Measurements from ENCODE around the gene FATE1.

FATE1 gene

DNA sequence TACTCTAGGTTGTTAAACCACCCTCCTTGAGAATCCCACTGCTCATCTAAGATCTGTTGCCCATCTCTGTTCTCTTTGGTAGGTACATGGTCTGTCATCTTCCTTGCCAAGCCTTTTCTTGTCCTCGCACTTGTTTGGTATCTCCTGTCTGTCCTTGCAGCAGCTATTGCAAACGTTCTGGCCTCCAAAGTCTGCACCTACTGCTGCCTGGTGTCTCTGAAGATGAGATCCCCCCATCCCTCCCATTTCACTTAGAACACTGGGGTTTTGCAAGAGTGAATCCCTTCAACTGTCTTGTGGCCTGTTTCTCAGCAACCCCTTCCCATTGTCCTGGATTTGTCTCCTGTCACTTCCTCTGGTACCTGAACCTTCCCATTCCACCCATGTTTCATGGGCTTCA lies 19.4 kb downstream of the FATE1 start:
- TF ChIP-seq CREB1 (IDR thresholded peaks at IDR 0.05; ENCODE audit: low read depth) (no peak), TAF1 (IDR thresholded peaks at IDR 0.05; ENCODE audit: low read depth) (no peak), TCF12 (IDR thresholded peaks at IDR 0.05; ENCODE audit: low read depth) (no peak)
- TF ChIP-seq, protein P1, sequence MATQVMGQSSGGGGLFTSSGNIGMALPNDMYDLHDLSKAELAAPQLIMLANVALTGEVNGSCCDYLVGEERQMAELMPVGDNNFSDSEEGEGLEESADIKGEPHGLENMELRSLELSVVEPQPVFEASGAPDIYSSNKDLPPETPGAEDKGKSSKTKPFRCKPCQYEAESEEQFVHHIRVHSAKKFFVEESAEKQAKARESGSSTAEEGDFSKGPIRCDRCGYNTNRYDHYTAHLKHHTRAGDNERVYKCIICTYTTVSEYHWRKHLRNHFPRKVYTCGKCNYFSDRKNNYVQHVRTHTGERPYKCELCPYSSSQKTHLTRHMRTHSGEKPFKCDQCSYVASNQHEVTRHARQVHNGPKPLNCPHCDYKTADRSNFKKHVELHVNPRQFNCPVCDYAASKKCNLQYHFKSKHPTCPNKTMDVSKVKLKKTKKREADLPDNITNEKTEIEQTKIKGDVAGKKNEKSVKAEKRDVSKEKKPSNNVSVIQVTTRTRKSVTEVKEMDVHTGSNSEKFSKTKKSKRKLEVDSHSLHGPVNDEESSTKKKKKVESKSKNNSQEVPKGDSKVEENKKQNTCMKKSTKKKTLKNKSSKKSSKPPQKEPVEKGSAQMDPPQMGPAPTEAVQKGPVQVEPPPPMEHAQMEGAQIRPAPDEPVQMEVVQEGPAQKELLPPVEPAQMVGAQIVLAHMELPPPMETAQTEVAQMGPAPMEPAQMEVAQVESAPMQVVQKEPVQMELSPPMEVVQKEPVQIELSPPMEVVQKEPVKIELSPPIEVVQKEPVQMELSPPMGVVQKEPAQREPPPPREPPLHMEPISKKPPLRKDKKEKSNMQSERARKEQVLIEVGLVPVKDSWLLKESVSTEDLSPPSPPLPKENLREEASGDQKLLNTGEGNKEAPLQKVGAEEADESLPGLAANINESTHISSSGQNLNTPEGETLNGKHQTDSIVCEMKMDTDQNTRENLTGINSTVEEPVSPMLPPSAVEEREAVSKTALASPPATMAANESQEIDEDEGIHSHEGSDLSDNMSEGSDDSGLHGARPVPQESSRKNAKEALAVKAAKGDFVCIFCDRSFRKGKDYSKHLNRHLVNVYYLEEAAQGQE (IDR thresholded peaks at IDR 0.05; ENCODE audit: low read depth): no peak

GRCh38 chrX:151736685-151737084 lies 20.9 kb downstream of the FATE1 start:
- TF ChIP-seq, protein P1 (IDR thresholded peaks at IDR 0.05; ENCODE audit: low read depth): no peak
- TF ChIP-seq TEAD4 (IDR thresholded peaks at IDR 0.05) (no peak), CEBPB (IDR thresholded peaks at IDR 0.05) (no peak), MAX (IDR thresholded peaks at IDR 0.05) (no peak), YY1 (IDR thresholded peaks at IDR 0.05; ENCODE audit: low read depth) (no peak), TAF1 (IDR thresholded peaks at IDR 0.05; ENCODE audit: low read depth) (no peak), TCF12 (IDR thresholded peaks at IDR 0.05; ENCODE audit: low read depth) (no peak), ZBTB7A (IDR thresholded peaks at IDR 0.05; ENCODE audit: low read depth) (no peak), USF1 (IDR thresholded peaks at IDR 0.05) (no peak), NFIC (IDR thresholded peaks at IDR 0.05) (no peak), EP300 (IDR thresholded peaks at IDR 0.05; ENCODE audit: borderline replicate concordance) (no peak), FOXM1 (IDR thresholded peaks at IDR 0.05; ENCODE audit: borderline replicate concordance, low read depth) (no peak), RAD21 (IDR thresholded peaks at IDR 0.05; ENCODE audit: low read depth) (no peak), CREB1 (IDR thresholded peaks at IDR 0.05; ENCODE audit: low read depth) (no peak), EGR1 (IDR thresholded peaks at IDR 0.05) (no peak)

DNA sequence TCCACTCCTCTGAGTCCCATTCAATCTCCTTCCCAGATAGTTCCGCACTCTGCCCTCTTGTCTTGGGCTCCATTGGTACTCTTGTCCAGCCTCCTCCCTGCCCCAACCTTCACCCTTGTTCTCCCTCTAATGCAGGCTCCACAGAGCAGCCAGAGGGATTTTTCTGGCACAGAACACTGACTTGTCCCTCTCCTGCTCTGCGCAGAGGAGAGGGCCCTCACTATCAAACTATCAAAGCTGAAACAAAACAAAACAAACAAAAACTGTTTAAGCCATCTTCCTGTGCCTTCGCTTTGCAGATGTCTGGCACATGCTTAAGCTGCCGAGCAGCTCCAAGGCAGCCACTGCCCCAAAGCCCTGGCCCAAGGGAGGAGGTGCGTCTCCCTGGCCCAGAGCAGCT lies 21.7 kb downstream of the FATE1 start:
- TF ChIP-seq NFIC (IDR thresholded peaks at IDR 0.05) (no peak), RAD21 (IDR thresholded peaks at IDR 0.05; ENCODE audit: low read depth) (no peak), TCF12 (IDR thresholded peaks at IDR 0.05; ENCODE audit: low read depth) (no peak), YY1 (IDR thresholded peaks at IDR 0.05; ENCODE audit: low read depth) (no peak), FOXM1 (IDR thresholded peaks at IDR 0.05; ENCODE audit: borderline replicate concordance, low read depth) (no peak), TAF1 (IDR thresholded peaks at IDR 0.05; ENCODE audit: low read depth) (no peak), CREB1 (IDR thresholded peaks at IDR 0.05; ENCODE audit: low read depth) (no peak), ZBTB7A (IDR thresholded peaks at IDR 0.05; ENCODE audit: low read depth) (no peak), TEAD4 (IDR thresholded peaks at IDR 0.05) (no peak), EP300 (IDR thresholded peaks at IDR 0.05; ENCODE audit: borderline replicate concordance) (no peak)
- TF ChIP-seq, protein P1 (IDR thresholded peaks at IDR 0.05; ENCODE audit: low read depth): no peak

DNA sequence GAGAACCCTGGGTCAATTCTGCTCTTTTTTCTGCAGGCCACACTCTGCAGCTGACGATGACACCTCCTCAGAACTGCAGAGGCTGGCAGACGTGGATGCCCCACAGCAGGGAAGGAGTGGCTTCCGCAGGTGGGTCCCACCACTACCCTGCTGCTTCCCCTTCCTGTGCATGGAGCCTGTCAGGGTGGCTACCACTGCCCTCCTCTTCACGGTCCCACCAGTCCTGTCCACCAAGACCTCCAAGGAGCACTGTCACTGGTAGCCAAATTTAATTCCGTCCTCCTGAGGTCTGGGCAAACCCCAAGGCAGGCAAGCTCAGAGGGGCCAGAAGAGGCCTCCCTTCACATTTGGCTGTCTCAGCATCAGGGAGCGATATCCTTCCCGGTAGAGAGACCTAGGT lies 22.9 kb downstream of the FATE1 start:
- TF ChIP-seq USF1 (IDR thresholded peaks at IDR 0.05) (no peak), CEBPB (IDR thresholded peaks at IDR 0.05) (no peak), RAD21 (IDR thresholded peaks at IDR 0.05; ENCODE audit: low read depth) (no peak), FOXM1 (IDR thresholded peaks at IDR 0.05; ENCODE audit: borderline replicate concordance, low read depth) (no peak), TAF1 (IDR thresholded peaks at IDR 0.05; ENCODE audit: low read depth) (no peak), CREB1 (IDR thresholded peaks at IDR 0.05; ENCODE audit: low read depth) (no peak), ZBTB7A (IDR thresholded peaks at IDR 0.05; ENCODE audit: low read depth) (no peak), TCF12 (IDR thresholded peaks at IDR 0.05; ENCODE audit: low read depth) (no peak), MAX (IDR thresholded peaks at IDR 0.05) (no peak), NFIC (IDR thresholded peaks at IDR 0.05) (no peak)

DNA sequence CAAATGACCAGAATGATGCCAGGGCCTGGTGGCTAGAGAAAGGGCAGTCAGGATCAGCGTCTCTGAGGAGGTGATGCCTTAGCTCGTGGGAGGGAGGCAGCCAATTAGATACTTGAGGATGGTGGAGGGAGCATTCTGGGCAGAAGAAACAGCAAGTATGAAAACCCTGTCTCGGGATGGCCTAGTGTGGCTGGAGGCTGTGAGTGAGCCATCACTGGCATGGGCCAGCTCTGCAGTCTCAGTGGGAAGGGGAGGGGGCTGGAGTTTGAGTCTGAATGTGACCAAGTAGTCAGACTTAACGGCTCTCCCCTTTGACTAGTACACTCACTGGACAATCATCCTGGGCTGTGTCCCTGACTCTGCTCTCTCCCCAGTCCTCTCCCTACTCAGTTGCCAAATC lies 25.8 kb downstream of the FATE1 start:
- TF ChIP-seq EGR1 (IDR thresholded peaks at IDR 0.05) (no peak), EP300 (IDR thresholded peaks at IDR 0.05; ENCODE audit: borderline replicate concordance) (no peak), RAD21 (IDR thresholded peaks at IDR 0.05; ENCODE audit: low read depth) (no peak), TAF1 (IDR thresholded peaks at IDR 0.05; ENCODE audit: low read depth) (no peak), TCF12 (IDR thresholded peaks at IDR 0.05; ENCODE audit: low read depth) (no peak), YY1 (IDR thresholded peaks at IDR 0.05; ENCODE audit: low read depth) (no peak), FOXM1 (IDR thresholded peaks at IDR 0.05; ENCODE audit: borderline replicate concordance, low read depth) (no peak), TEAD4 (IDR thresholded peaks at IDR 0.05) (no peak), MAX (IDR thresholded peaks at IDR 0.05) (no peak), NFIC (IDR thresholded peaks at IDR 0.05) (no peak), CEBPB (IDR thresholded peaks at IDR 0.05) (no peak), CREB1 (IDR thresholded peaks at IDR 0.05; ENCODE audit: low read depth) (no peak), ZBTB7A (IDR thresholded peaks at IDR 0.05; ENCODE audit: low read depth) (no peak), USF1 (IDR thresholded peaks at IDR 0.05) (no peak)
- TF ChIP-seq, protein P1 (IDR thresholded peaks at IDR 0.05; ENCODE audit: low read depth): no peak
